Astrocyte (in vitro differentiated cells and primary cell): ENCODE data around the gene COL18A1. TPM values are rescaled to one million over a fixed set of nuclear protein-coding genes. Genes with fewer than 3 reads are reported as not detected.

Experiments
- DNase-seq: peaks from one replicate; pipeline ENCODE4 v3.0.0-alpha.2; 2010; ENCODE audit warnings: low read depth
- FAIRE-seq: peaks from 2 replicates; lab custom pipeline; 2011; peaks lifted over from hg19 to GRCh38; lab: Jason Lieb, UNC
- H2AFZ ChIP-seq: 2 replicates; pipeline ENCODE4 v1.6.0; 2012; ENCODE audit warnings: low read depth, low read length, inconsistent platforms
- H3K27ac ChIP-seq: 2 replicates; pipeline ENCODE4 v1.5.1; 2011; ENCODE audit warnings: low read depth, low read length, inconsistent platforms
- H3K27me3 ChIP-seq: 2 replicates; pipeline ENCODE4 v1.6.0; 2011; ENCODE audit warnings: low read length, inconsistent platforms; ENCODE audit not compliant: insufficient read depth
- H3K36me3 ChIP-seq: 2 replicates; pipeline ENCODE4 v1.5.1; 2011; ENCODE audit warnings: low read length, inconsistent platforms; ENCODE audit not compliant: insufficient read depth
- H3K4me1 ChIP-seq: 2 replicates; pipeline ENCODE4 v1.5.1; 2011; ENCODE audit warnings: low read length, inconsistent platforms; ENCODE audit not compliant: insufficient read depth
- H3K4me2 ChIP-seq: 2 replicates; pipeline ENCODE4 v1.6.0; 2012; ENCODE audit warnings: low read length, inconsistent platforms
- H3K4me3 ChIP-seq: 2 replicates; pipeline ENCODE4 v1.5.1; 2011; ENCODE audit warnings: low read depth, mild to moderate bottlenecking, low read length, inconsistent platforms; ENCODE audit not compliant: insufficient read depth
- H3K79me2 ChIP-seq: 2 replicates; pipeline ENCODE4 v1.6.0; 2012; ENCODE audit warnings: mild to moderate bottlenecking, low read length, inconsistent platforms; ENCODE audit not compliant: insufficient read depth
- H3K9ac ChIP-seq: 2 replicates; pipeline ENCODE4 v1.6.0; 2012; ENCODE audit warnings: mild to moderate bottlenecking, low read length, inconsistent platforms
- H3K9me3 ChIP-seq: 2 replicates; pipeline ENCODE4 v1.5.1; 2012; ENCODE audit warnings: low read depth, mild to moderate bottlenecking, low read length, inconsistent platforms; ENCODE audit not compliant: insufficient read depth
- H4K20me1 ChIP-seq: 2 replicates; pipeline ENCODE4 v1.6.0; 2012; ENCODE audit warnings: low read length, inconsistent platforms; ENCODE audit not compliant: insufficient read depth
- H3K27ac Mint-ChIP-seq: one replicate; pipeline ENCODE4 v1.8.0; 2021; ENCODE audit warnings: mild to moderate bottlenecking, mixed read lengths; ENCODE audit not compliant: unreplicated experiment
- H3K27me3 Mint-ChIP-seq: one replicate; pipeline ENCODE4 v1.8.0; 2021; ENCODE audit warnings: low read depth, mixed read lengths; ENCODE audit not compliant: unreplicated experiment
- H3K36me3 Mint-ChIP-seq: one replicate; pipeline ENCODE4 v1.8.0; 2021; ENCODE audit warnings: low read depth, mixed read lengths; ENCODE audit not compliant: unreplicated experiment
- H3K4me1 Mint-ChIP-seq: one replicate; pipeline ENCODE4 v1.8.0; 2021; ENCODE audit warnings: low read depth, mixed read lengths; ENCODE audit not compliant: unreplicated experiment
- H3K4me3 Mint-ChIP-seq: one replicate; pipeline ENCODE4 v1.8.0; 2021; ENCODE audit warnings: mild to moderate bottlenecking, moderate library complexity, mixed read lengths; ENCODE audit not compliant: unreplicated experiment
- H3K9me3 Mint-ChIP-seq: one replicate; pipeline ENCODE4 v1.8.0; 2021; ENCODE audit warnings: mild to moderate bottlenecking, mixed read lengths; ENCODE audit not compliant: unreplicated experiment
- EZH2 ChIP-seq: IDR thresholded peaks from 2 replicates; pipeline ENCODE4 v1.6.1; 2012; ENCODE audit warnings: mild to moderate bottlenecking, low read length, inconsistent platforms; ENCODE audit not compliant: insufficient read depth
- total RNA-seq: library from RNA; stranded (reverse); gene quantifications from 2 replicates; pipeline ENCODE4 v1.2.1, GENCODE V29; 2021
- TF ChIP-seq, protein P1 (sequence below): IDR thresholded peaks from 2 replicates; pipeline ENCODE4 v1.5.1; 2011; ENCODE audit warnings: low read depth, mild to moderate bottlenecking, inconsistent platforms, low read length, moderate library complexity; ENCODE audit not compliant: insufficient read depth

The COL18A1 gene
- total RNA-seq, 1 donor from 2014 or later = 616 TPM

- TF ChIP-seq, protein P1, sequence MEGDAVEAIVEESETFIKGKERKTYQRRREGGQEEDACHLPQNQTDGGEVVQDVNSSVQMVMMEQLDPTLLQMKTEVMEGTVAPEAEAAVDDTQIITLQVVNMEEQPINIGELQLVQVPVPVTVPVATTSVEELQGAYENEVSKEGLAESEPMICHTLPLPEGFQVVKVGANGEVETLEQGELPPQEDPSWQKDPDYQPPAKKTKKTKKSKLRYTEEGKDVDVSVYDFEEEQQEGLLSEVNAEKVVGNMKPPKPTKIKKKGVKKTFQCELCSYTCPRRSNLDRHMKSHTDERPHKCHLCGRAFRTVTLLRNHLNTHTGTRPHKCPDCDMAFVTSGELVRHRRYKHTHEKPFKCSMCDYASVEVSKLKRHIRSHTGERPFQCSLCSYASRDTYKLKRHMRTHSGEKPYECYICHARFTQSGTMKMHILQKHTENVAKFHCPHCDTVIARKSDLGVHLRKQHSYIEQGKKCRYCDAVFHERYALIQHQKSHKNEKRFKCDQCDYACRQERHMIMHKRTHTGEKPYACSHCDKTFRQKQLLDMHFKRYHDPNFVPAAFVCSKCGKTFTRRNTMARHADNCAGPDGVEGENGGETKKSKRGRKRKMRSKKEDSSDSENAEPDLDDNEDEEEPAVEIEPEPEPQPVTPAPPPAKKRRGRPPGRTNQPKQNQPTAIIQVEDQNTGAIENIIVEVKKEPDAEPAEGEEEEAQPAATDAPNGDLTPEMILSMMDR = no peak
- no peak for TF ChIP-seq EZH2
- H3K4me3 ChIP-seq = no peak overlapping the region
- peak overlapping the region; percentile 52 for H3K9ac ChIP-seq
- DNase-seq = no peak
- Mint-ChIP-seq H3K9me3 (peaks cover 1% of the 10 kb centered on the region), H3K4me1 (peaks cover 25% of the 10 kb centered on the region), H3K4me3 (no peak overlapping the region), H3K27me3 (no peaks in the 10 kb centered on the region), H3K27ac (peak overlapping the region; percentile 89), H3K36me3 (peaks cover 15% of the 10 kb centered on the region)
- no peaks in the 10 kb centered on the region for H3K27me3 ChIP-seq
- no peak for FAIRE-seq
- peaks cover 35% of the 10 kb centered on the region for H4K20me1 ChIP-seq
- peak overlapping the region; percentile 21 for H2AFZ ChIP-seq
- H3K79me2 ChIP-seq = peaks cover 45% of the 10 kb centered on the region
- no peaks in the 10 kb centered on the region for H3K9me3 ChIP-seq
- peak overlapping the region; percentile 48 for H3K4me2 ChIP-seq
- H3K36me3 ChIP-seq = peaks cover 3% of the 10 kb centered on the region
- H3K27ac ChIP-seq = peak overlapping the region; percentile 21
- H3K4me1 ChIP-seq = peaks cover 22% of the 10 kb centered on the region
Measured at GRCh38 chr21:45469273-45470086, 64.5 kb downstream of the COL18A1 start.

- H3K9ac ChIP-seq = peak overlapping the region; percentile 72
- H3K27ac ChIP-seq = peak overlapping the region; percentile 87
- peak overlapping the region; percentile 48 for H3K4me2 ChIP-seq
- Mint-ChIP-seq H3K4me3 (no peak overlapping the region), H3K27ac (peak overlapping the region; percentile 89), H3K36me3 (peaks cover 9% of the 10 kb centered on the region), H3K27me3 (no peaks in the 10 kb centered on the region), H3K9me3 (peaks cover 1% of the 10 kb centered on the region), H3K4me1 (peaks cover 25% of the 10 kb centered on the region)
- TF ChIP-seq, protein P1 = no peak
- TF ChIP-seq EZH2 = no peak
- no peak overlapping the region for H3K4me3 ChIP-seq
- H3K27me3 ChIP-seq = no peaks in the 10 kb centered on the region
- FAIRE-seq (no peak), DNase-seq (peak; percentile 81)
- H3K9me3 ChIP-seq = no peaks in the 10 kb centered on the region
- peaks cover 22% of the 10 kb centered on the region for H3K4me1 ChIP-seq
- H2AFZ ChIP-seq = peak overlapping the region; percentile 21
- H4K20me1 ChIP-seq = peaks cover 31% of the 10 kb centered on the region
- H3K79me2 ChIP-seq = peaks cover 41% of the 10 kb centered on the region
- H3K36me3 ChIP-seq = peaks cover 3% of the 10 kb centered on the region
Measured at GRCh38 chr21:45470087-45470515, 65.1 kb downstream of the COL18A1 start.
